OCI-LY7 (cell line): ENCODE results near the gene GOLGA6L10. TPM values are rescaled to one million over a fixed set of nuclear protein-coding genes. Genes with fewer than 3 reads are reported as not detected.

Source experiments
- BruUV-seq: library from RNA; stranded (reverse); fragments of 400-500 nt; replicated peaks from 2 replicates; lab custom pipeline; 2021; lab: Mats Ljungman, UMichigan
- CTCF ChIA-PET: fragments of 300-600 bp; sonication (Branson Sonifier 250); formaldehyde crosslinking; loops from one replicate; lab custom pipeline; 2022; ENCODE audit warnings: antibody characterized with exemption; ENCODE audit not compliant: unreplicated experiment; lab: Charles Lee
- POLR2A ChIA-PET: fragments of 300-600 bp; sonication (Branson Sonifier 250); formaldehyde crosslinking; loops from one replicate; lab custom pipeline; 2022; ENCODE audit warnings: antibody characterized with exemption; lab: Charles Lee
- DNase-seq: peaks from one replicate; pipeline ENCODE4 v3.0.0-alpha.2; 2015; ENCODE audit warnings: low spot score
- H2AFZ ChIP-seq: fragments of 200-600 bp; sonication (generic), shearing (Covaris generic); 2 replicates; pipeline ENCODE4 v1.6.1; 2014; ENCODE audit warnings: mild to moderate bottlenecking, antibody characterized with exemption, low read length, moderate library complexity
- H3K27ac ChIP-seq: fragments of 200-600 bp; sonication (generic); 2 replicates; pipeline ENCODE4 v1.5.1; 2014; ENCODE audit warnings: mixed run types, low read depth, mild to moderate bottlenecking, moderate library complexity, low read length, inconsistent platforms; ENCODE audit not compliant: poor library complexity, severe bottlenecking
- H3K36me3 ChIP-seq: fragments of 200-600 bp; sonication (generic); 2 replicates; pipeline ENCODE4 v1.6.1; 2014; ENCODE audit warnings: mild to moderate bottlenecking, antibody characterized with exemption, low read length, moderate library complexity, mixed read lengths; ENCODE audit not compliant: insufficient read depth
- H3K4me1 ChIP-seq: fragments of 200-600 bp; sonication (generic); 2 replicates; pipeline ENCODE4 v1.5.1; 2014; ENCODE audit warnings: mild to moderate bottlenecking, low read length; ENCODE audit not compliant: insufficient read depth, poor library complexity, severe bottlenecking
- H3K4me2 ChIP-seq: fragments of 200-600 bp; sonication (generic); 2 replicates; pipeline ENCODE4 v1.6.1; 2014; ENCODE audit warnings: mild to moderate bottlenecking, low read length
- H3K4me3 ChIP-seq: fragments of 200-600 bp; sonication (generic); 2 replicates; pipeline ENCODE4 v1.5.1; 2014; ENCODE audit warnings: mild to moderate bottlenecking, low read depth, low read length; ENCODE audit not compliant: poor library complexity, severe bottlenecking
- H3K79me2 ChIP-seq: fragments of 200-600 bp; sonication (generic); 2 replicates; pipeline ENCODE4 v1.6.1; 2016; ENCODE audit warnings: low read depth, mild to moderate bottlenecking, low read length, moderate library complexity, mixed read lengths; ENCODE audit not compliant: insufficient read depth
- H3K9me2 ChIP-seq: fragments of 200-600 bp; sonication (generic); 2 replicates; pipeline ENCODE4 v1.6.1; 2016; ENCODE audit warnings: mild to moderate bottlenecking, low read length, mixed read lengths; ENCODE audit not compliant: insufficient read depth
- H3K9me3 ChIP-seq: fragments of 200-600 bp; sonication (generic); 2 replicates; pipeline ENCODE4 v1.6.1; 2014; ENCODE audit warnings: mild to moderate bottlenecking, mixed run types, low read length, mixed read lengths
- H4K20me1 ChIP-seq: fragments of 200-600 bp; sonication (generic); 2 replicates; pipeline ENCODE4 v1.6.1; 2014; ENCODE audit warnings: mild to moderate bottlenecking, antibody characterized with exemption, low read length, moderate library complexity, mixed read lengths; ENCODE audit not compliant: insufficient read depth
- EZH2phosphoT487 ChIP-seq: fragments of 200-600 bp; sonication (generic); IDR thresholded peaks from 2 replicates; pipeline ENCODE4 v1.6.1; 2018; ENCODE audit warnings: low read depth, borderline replicate concordance, mild to moderate bottlenecking, mixed run types, antibody characterized with exemption, low read length, moderate library complexity, mixed read lengths
- intact Hi-C: fragments of 100-400 bp; cut with micrococcal nuclease; formaldehyde crosslinking; loops from one replicate; pipeline ENCODE4 v1.10.0; 2022; ENCODE audit not compliant: unreplicated experiment
- total RNA-seq, 2 experiments: library from RNA; depleted of rRNA in 1 of 2; stranded (reverse); fragments of >200 nt in 1 of 2; shearing (Covaris generic) in 1 of 2; gene quantifications; 2 replicates each; pipeline ENCODE4 v1.2.3, GENCODE V29; 2014 to 2022
- TF ChIP-seq, protein P1 (sequence below): fragments of 200-600 bp; sonication (generic); conservative IDR thresholded peaks from 2 replicates; pipeline ENCODE4 v1.5.1; 2014; ENCODE audit warnings: mild to moderate bottlenecking, antibody characterized with exemption, low read length, moderate library complexity, mixed read lengths

GOLGA6L10 gene
- total RNA-seq, 2 experiments from 2014 or later: 0.49 TPM; not detected in 1

DNA sequence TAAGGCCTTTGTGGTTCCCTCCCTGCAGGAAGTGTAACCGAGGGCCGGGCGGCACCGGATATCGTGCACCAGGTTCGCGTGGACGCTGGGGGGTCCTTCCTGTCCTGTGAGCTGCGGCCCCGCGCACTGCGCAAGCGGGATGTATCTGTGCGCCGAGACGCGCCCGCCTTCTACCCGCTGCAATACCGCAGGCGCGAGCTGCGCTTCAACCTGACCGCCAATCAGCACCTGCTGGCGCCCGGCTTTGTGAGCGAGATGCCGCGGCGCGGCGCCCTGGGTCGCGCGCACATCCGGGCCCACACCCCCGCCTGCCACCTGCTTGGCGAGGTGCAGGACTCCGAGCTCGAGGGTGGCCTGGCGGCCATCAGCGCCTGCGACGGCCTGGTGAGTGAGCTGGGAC is 50.8 kb downstream of the GOLGA6L10 start:
- POLR2A ChIA-PET: no interaction called here
- Histone ChIP-seq H3K9me3 (no peaks in the 10 kb centered on the region), H2AFZ (no peak overlapping the region), H3K4me3 (no peak overlapping the region), H3K36me3 (no peaks in the 10 kb centered on the region), H3K4me2 (no peak overlapping the region), H3K9me2 (no peaks in the 10 kb centered on the region), H3K4me1 (no peaks in the 10 kb centered on the region), H3K27ac (no peak overlapping the region), H4K20me1 (no peaks in the 10 kb centered on the region), H3K79me2 (no peaks in the 10 kb centered on the region)
- CTCF ChIA-PET: no interaction called here
- DNase-seq: no peak
- no TSS peak for BruUV-seq
- intact Hi-C loops: no loop called here
- TF ChIP-seq, protein P1, sequence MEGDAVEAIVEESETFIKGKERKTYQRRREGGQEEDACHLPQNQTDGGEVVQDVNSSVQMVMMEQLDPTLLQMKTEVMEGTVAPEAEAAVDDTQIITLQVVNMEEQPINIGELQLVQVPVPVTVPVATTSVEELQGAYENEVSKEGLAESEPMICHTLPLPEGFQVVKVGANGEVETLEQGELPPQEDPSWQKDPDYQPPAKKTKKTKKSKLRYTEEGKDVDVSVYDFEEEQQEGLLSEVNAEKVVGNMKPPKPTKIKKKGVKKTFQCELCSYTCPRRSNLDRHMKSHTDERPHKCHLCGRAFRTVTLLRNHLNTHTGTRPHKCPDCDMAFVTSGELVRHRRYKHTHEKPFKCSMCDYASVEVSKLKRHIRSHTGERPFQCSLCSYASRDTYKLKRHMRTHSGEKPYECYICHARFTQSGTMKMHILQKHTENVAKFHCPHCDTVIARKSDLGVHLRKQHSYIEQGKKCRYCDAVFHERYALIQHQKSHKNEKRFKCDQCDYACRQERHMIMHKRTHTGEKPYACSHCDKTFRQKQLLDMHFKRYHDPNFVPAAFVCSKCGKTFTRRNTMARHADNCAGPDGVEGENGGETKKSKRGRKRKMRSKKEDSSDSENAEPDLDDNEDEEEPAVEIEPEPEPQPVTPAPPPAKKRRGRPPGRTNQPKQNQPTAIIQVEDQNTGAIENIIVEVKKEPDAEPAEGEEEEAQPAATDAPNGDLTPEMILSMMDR: no peak
- no peak for TF ChIP-seq EZH2phosphoT487

DNA sequence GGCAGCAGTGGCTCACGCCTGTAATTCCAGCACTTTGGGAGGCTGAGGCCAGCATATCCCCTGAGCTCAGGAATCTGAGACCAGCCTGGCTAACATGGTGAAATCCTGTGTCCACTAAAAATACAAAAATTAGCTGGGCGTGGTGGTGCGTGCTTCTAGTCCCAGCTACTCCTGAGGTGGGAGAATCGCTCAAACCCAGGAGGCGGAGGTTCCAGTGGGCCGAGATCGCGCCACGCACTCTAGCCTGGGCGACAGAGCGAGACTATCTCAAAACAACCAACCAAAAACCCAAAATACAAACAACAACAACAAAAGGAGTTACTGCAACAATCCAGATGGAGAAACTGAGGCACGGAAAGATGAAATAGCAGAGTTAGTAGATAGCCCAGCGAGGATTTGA is 51.2 kb downstream of the GOLGA6L10 start:
- ChIA-PET POLR2A (no interaction called here), CTCF (no interaction called here)
- intact Hi-C loops: no loop called here
- TF ChIP-seq, protein P1: no peak
- no peak for TF ChIP-seq EZH2phosphoT487
- H3K27ac ChIP-seq: no peak overlapping the region
- no peaks in the 10 kb centered on the region for H4K20me1 ChIP-seq
- no peak overlapping the region for H2AFZ ChIP-seq
- no peaks in the 10 kb centered on the region for H3K36me3 ChIP-seq
- H3K9me2 ChIP-seq: no peaks in the 10 kb centered on the region
- no peaks in the 10 kb centered on the region for H3K79me2 ChIP-seq
- H3K4me1 ChIP-seq: no peaks in the 10 kb centered on the region
- BruUV-seq: no TSS peak
- H3K9me3 ChIP-seq: no peaks in the 10 kb centered on the region
- no peak for DNase-seq
- H3K4me3 ChIP-seq: no peak overlapping the region
- H3K4me2 ChIP-seq: no peak overlapping the region

DNA sequence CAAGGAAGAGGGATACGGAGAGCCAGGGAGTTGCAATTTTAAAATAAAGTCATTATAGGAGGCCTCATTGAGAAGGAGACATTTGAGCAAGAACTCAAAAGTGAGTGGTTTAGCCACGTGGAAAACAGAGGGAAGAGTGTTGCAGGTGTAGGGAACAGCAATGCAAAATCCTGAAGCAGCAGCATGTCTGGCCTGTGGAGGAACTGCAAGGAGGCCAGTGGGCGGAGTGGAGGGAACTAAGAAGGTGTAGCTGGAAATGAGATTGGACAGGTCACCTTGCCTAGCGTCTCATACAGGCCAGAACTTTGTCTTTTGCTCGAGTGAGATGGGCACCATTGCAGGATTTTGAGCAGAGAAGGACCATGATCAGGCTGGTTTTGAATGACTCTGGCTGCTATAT is 51.7 kb downstream of the GOLGA6L10 start:
- intact Hi-C loops: no loop called here
- no peak overlapping the region for H3K4me3 ChIP-seq
- BruUV-seq: no TSS peak
- H3K79me2 ChIP-seq: no peaks in the 10 kb centered on the region
- no peak overlapping the region for H3K4me2 ChIP-seq
- DNase-seq: no peak
- no peak for TF ChIP-seq EZH2phosphoT487
- TF ChIP-seq, protein P1: no peak
- H3K27ac ChIP-seq: no peak overlapping the region
- POLR2A ChIA-PET: no interaction called here
- H3K36me3 ChIP-seq: no peaks in the 10 kb centered on the region
- H3K4me1 ChIP-seq: no peaks in the 10 kb centered on the region
- CTCF ChIA-PET: no interaction called here
- H3K9me3 ChIP-seq: no peaks in the 10 kb centered on the region
- H3K9me2 ChIP-seq: no peaks in the 10 kb centered on the region
- no peaks in the 10 kb centered on the region for H4K20me1 ChIP-seq
- H2AFZ ChIP-seq: no peak overlapping the region
